ENCODE measurements around the gene CPXM2. TPM values are rescaled to one million over a fixed set of nuclear protein-coding genes. Genes with fewer than 3 reads are reported as not detected.

The CPXM2 gene
- total RNA-seq, 1 donor from 2014 or later: not detected

DNA sequence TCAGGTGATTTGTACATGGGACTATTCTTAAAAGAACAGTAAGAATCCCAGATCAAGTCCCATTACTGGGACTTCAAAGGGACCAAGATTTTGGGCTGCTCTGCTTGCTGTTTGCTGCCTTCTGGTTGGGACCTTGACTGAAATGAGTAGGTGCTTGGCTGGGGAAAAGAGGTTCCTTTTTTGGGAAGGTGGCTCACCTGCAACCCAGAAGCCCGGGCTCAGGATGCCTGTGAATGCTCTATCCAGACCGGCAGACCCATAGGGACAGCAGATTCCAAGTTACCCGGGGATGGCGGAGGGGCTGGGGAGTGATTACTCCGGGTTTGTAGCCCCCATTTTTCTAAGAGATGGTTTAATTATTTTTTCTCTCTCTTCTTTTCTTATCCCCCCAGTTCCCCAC is 104.0 kb downstream of the CPXM2 start:
- intact Hi-C loops (cut with micrococcal nuclease): no loop called here
- CTCF ChIA-PET: no interaction called here

DNA sequence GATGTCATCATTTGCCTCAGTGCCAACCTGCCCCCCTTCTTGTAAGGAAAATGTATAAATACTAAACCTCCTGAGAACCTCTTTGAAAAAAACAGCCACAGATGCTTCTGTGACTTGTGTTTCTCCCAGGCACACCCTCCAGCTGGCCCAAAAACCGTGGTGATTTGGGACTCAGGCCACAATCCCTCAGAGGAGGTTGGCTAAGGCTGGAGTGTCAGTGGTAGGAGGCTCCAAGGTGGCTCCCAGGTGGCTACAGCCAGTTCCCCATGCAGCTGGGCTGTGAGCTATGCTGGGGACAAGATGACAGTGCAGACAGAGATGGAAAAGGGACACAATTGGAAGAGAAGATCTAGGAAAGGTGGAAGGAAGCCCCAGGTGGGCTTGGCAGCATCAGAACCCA is 104.7 kb downstream of the CPXM2 start:
- Mint-ChIP-seq H3K4me1 (no peaks in the 10 kb centered on the region), H3K27me3 (peaks cover 25% of the 10 kb centered on the region), H3K4me3 (no peak overlapping the region), H3K9me3 (peaks cover 7% of the 10 kb centered on the region), H3K27ac (no peak overlapping the region), H3K36me3 (ENCODE audit: low read depth) (no peaks in the 10 kb centered on the region)
- POLR2A ChIA-PET: no interaction called here
- no peak for ATAC-seq (ENCODE audit: low read depth)
- DNase-seq: no peak
- TF ChIP-seq, protein P1, sequence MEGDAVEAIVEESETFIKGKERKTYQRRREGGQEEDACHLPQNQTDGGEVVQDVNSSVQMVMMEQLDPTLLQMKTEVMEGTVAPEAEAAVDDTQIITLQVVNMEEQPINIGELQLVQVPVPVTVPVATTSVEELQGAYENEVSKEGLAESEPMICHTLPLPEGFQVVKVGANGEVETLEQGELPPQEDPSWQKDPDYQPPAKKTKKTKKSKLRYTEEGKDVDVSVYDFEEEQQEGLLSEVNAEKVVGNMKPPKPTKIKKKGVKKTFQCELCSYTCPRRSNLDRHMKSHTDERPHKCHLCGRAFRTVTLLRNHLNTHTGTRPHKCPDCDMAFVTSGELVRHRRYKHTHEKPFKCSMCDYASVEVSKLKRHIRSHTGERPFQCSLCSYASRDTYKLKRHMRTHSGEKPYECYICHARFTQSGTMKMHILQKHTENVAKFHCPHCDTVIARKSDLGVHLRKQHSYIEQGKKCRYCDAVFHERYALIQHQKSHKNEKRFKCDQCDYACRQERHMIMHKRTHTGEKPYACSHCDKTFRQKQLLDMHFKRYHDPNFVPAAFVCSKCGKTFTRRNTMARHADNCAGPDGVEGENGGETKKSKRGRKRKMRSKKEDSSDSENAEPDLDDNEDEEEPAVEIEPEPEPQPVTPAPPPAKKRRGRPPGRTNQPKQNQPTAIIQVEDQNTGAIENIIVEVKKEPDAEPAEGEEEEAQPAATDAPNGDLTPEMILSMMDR (IDR thresholded peaks at IDR 0.05): no peak
- intact Hi-C loops (cut with micrococcal nuclease): no loop called here
- CTCF ChIA-PET: no interaction called here

More for the DNA sequence above, 104.0 kb downstream of the CPXM2 start:
- Mint-ChIP-seq H3K36me3 (ENCODE audit: low read depth) (no peaks in the 10 kb centered on the region), H3K27ac (no peak overlapping the region), H3K4me1 (no peaks in the 10 kb centered on the region), H3K27me3 (peaks cover 25% of the 10 kb centered on the region), H3K4me3 (no peak overlapping the region), H3K9me3 (peaks cover 7% of the 10 kb centered on the region)
- ATAC-seq (ENCODE audit: low read depth) (no peak), DNase-seq (no peak)
- TF ChIP-seq, protein P1 (IDR thresholded peaks at IDR 0.05): no peak
- POLR2A ChIA-PET: no interaction called here

DNA sequence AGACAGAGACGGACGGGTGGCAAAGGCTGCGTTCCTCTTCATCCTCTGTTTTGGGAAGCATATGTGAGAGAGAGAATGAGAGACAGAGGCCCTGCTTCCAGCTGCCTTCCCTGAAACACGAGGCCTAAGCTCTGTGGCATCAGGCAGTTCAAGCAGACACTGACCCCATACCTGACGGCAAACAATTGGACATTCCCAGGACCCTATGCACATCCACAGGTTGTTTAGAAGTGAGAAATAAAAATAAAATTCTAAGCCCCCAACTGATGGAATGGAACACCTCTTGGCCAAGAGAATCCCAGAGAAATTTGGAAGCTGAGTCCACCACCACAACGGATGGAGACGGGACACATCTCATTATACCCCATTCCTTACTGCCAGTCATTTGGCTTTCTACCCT is 105.3 kb downstream of the CPXM2 start:
- H3K27ac Mint-ChIP-seq: no peak overlapping the region
- peaks cover 25% of the 10 kb centered on the region for H3K27me3 Mint-ChIP-seq
- intact Hi-C loops (cut with micrococcal nuclease): no loop called here
- no peak for ATAC-seq (ENCODE audit: low read depth)
- DNase-seq: no peak
- ChIA-PET CTCF (no interaction called here), POLR2A (no interaction called here)
- H3K36me3 Mint-ChIP-seq (ENCODE audit: low read depth): no peaks in the 10 kb centered on the region
- no peaks in the 10 kb centered on the region for H3K4me1 Mint-ChIP-seq
- TF ChIP-seq, protein P1 (IDR thresholded peaks at IDR 0.05): no peak
- H3K4me3 Mint-ChIP-seq: no peak overlapping the region
- peaks cover 4% of the 10 kb centered on the region for H3K9me3 Mint-ChIP-seq

DNA sequence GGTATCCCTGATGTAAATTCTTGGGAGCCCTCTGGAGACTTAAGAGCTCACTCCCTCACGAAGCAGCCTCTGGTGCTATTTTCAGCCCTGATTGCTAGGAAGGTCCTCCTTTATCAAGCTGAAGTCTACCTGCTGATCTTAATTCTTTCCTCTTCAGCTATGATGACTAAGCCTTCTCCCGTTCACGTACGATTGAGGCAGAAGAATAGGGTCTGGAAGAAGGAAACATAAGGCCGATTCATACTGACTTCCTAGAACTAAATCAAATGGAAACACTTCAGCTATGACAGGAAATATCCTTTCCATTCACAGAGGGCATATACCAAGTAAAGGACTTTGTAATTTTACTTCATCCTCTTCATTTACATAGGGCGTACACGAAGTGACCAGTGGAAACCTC is 107.0 kb downstream of the CPXM2 start:
- H3K4me1 Mint-ChIP-seq: no peaks in the 10 kb centered on the region
- H3K27me3 Mint-ChIP-seq: peaks cover 28% of the 10 kb centered on the region
- DNase-seq: no peak
- no peaks in the 10 kb centered on the region for H3K36me3 Mint-ChIP-seq (ENCODE audit: low read depth)
- intact Hi-C loops (cut with micrococcal nuclease): no loop called here
- ChIA-PET POLR2A (no interaction called here), CTCF (no interaction called here)
- TF ChIP-seq, protein P1 (IDR thresholded peaks at IDR 0.05): no peak
- no peak overlapping the region for H3K27ac Mint-ChIP-seq
- H3K4me3 Mint-ChIP-seq: no peak overlapping the region
- no peak for ATAC-seq (ENCODE audit: low read depth)
- no peaks in the 10 kb centered on the region for H3K9me3 Mint-ChIP-seq

DNA sequence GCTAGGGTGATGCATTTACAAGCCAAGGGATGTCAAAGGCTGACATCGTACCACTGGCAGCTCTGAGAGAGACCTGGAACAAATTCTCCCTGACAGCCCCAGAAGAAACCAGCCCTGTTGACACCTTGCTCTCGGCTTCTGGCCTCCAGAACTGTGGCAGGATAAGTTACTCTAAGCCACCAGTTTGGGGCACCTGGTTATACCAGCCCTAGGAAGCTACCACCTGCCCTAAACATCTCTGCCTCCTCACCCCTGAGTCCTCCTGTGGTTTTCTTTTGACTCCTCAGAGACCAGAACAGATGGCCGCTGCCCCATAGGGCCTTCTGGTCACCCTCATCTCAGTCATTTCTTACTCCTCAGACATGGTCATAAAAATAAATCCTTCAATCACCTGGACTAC is 107.4 kb downstream of the CPXM2 start:
- Mint-ChIP-seq H3K4me1 (no peaks in the 10 kb centered on the region), H3K9me3 (no peaks in the 10 kb centered on the region), H3K4me3 (no peak overlapping the region), H3K36me3 (ENCODE audit: low read depth) (no peaks in the 10 kb centered on the region), H3K27me3 (peaks cover 31% of the 10 kb centered on the region), H3K27ac (no peak overlapping the region)
- TF ChIP-seq, protein P1 (IDR thresholded peaks at IDR 0.05): no peak
- ChIA-PET CTCF (no interaction called here), POLR2A (no interaction called here)
- ATAC-seq (ENCODE audit: low read depth) (no peak), DNase-seq (no peak)
- intact Hi-C loops (cut with micrococcal nuclease): no loop called here
